Activated CD8-positive, alpha-beta memory T cell treated with anti-CD3 and anti-CD28 coated beads for 36 hours (primary cell): ENCODE data around the gene SERPINF2. TPM values are rescaled to one million over a fixed set of nuclear protein-coding genes. Genes with fewer than 3 reads are reported as not detected.
"Not testable (repeated sequence)": the region's sequence is repeated elsewhere in the genome, so short reads cannot be mapped to it uniquely, and the experiment has no call there.

ENCODE experiments used
- CTCF ChIA-PET: fragments of 350-600 bp; sonication (Branson Sonifier 250); formaldehyde crosslinking; loops from one replicate; lab custom pipeline; 2021; ENCODE audit warnings: antibody characterized with exemption; lab: Charles Lee
- POLR2A ChIA-PET: fragments of 350-600 bp; sonication (Branson Sonifier 250); formaldehyde crosslinking; loops from one replicate; lab custom pipeline; 2021; ENCODE audit warnings: antibody characterized with exemption; lab: Charles Lee
- total RNA-seq, 2 experiments: library from RNA; stranded (reverse); gene quantifications; one replicate each; pipeline ENCODE4 v1.2.3, GENCODE V29; 2021

The SERPINF2 gene
- total RNA-seq, 2 experiments from 2014 or later: 0.19 to 0.21 TPM

- ChIA-PET POLR2A (no interaction called here), CTCF (interaction anchor here (1.8 kb wide), 1 partner anchor 13 kb away, joined by 5 read pairs; no protein-coding TSS in a partner anchor)
Observed at GRCh38 chr17:1752425-1753262, 10.0 kb downstream of the SERPINF2 start.

- ChIA-PET POLR2A (interaction anchor here (0.6 kb wide), 1 partner anchor 115 kb away, joined by 3 read pairs; no protein-coding TSS in a partner anchor), CTCF (interaction anchor here (1.8 kb wide), 1 partner anchor 12 kb away, joined by 5 read pairs; no protein-coding TSS in a partner anchor)
Observed at GRCh38 chr17:1753767-1754429, 11.2 kb downstream of the SERPINF2 start.

DNA sequence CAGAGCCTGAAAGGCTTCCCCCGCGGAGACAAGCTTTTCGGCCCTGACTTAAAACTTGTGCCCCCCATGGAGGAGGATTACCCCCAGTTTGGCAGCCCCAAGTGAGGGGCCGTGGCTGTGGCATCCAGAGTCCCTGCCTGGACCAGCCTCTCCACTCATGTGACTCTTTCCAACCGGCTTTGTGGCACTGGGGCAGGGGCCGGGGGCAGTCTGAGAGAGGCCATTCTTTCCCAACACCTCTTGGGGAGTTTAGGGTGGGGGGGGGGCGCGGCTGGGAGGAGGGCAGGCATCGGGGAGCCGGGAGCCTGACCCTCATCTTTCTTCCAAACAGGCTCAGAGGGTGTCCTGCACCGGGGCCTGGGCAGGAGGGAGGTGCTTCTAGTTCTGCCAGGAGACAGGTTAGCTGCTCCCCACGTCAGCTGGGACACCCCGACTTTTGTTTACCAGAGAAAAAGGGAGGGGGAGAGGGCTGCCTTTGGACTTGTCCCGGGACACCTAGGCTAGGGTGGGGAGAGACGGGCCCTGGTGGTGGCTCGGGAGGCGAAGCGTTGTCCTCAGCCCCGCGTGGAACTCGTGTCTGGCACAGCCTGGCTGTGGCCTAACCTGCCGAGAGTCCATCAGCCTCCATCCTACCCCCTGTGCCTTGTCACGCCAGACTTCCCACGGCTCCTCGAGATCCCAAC, 11.9 kb downstream of the SERPINF2 start:
- POLR2A ChIA-PET: interaction anchor here (0.6 kb wide), 1 partner anchor 114 kb away, joined by 3 read pairs; no protein-coding TSS in a partner anchor
- CTCF ChIA-PET: no interaction called here

DNA sequence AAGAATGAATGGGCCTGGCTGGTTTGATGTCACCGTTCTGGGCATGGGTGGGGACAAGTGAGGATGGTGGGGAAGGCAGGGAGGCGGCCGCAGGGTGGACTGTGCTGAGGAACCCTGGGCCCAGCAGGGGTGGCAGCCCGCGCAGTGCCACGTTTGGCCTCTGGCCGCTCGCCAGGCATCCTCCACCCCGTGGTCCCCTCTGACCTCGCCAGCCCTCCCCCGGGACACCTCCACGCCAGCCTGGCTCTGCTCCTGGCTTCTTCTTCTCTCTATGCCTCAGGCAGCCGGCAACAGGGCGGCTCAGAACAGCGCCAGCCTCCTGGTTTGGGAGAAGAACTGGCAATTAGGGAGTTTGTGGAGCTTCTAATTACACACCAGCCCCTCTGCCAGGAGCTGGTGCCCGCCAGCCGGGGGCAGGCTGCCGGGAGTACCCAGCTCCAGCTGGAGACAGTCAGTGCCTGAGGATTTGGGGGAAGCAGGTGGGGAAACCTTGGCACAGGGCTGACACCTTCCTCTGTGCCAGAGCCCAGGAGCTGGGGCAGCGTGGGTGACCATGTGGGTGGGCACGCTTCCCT, 12.7 kb downstream of the SERPINF2 start:
- ChIA-PET CTCF (no interaction called here), POLR2A (no interaction called here)

- CTCF ChIA-PET: no interaction called here
Observed at GRCh38 chr17:1755827-1756262, 13.2 kb downstream of the SERPINF2 start.

DNA sequence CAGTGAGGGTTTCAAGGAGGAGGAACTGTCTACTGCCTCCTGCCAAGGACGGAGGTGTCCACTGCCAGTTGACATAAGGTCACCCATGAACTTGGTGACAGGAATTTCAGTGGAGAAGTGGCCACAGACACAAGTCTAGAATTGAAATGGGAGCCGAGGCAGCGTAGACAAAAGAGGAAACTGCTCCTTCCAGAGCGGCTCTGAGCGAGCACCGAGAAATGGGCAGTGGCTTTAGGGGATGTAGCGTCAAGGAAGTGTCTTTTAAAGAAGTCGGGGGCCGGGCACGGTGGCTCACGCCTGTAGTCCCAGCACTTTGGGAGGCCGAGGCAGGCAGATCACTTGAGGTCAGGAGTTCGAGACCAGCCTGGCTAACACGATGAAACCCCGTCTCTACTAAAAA, 16.1 kb downstream of the SERPINF2 start:
- ChIA-PET CTCF (no interaction called here), POLR2A (no interaction called here)

More at GRCh38 chr17:1755827-1756262, 13.2 kb downstream of the SERPINF2 start:
- POLR2A ChIA-PET: no interaction called here

DNA sequence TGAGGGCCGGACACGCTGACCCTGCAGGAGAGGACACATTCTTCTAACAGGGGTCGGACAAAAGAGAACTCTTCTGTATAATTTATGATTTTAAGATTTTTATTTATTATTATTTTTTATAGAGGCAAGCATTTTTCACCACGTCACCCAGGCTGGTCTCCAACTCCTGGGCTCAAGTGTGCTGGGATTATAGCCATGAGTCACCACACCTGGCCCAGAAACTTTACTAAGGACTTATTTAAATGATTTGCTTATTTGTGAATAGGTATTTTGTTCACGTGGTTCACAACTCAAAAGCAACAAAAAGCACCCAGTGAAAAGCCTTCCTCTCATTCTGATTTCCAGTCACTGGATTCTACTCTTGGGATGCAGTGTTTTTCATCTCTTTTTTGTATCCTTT, 16.9 kb downstream of the SERPINF2 start:
- POLR2A ChIA-PET: no interaction called here
- CTCF ChIA-PET: interaction anchor here (1.0 to 1.2 kb wide), 2 partner anchors 10 to 14 kb away, joined by 3 to 4 read pairs; no protein-coding TSS in a partner anchor

DNA sequence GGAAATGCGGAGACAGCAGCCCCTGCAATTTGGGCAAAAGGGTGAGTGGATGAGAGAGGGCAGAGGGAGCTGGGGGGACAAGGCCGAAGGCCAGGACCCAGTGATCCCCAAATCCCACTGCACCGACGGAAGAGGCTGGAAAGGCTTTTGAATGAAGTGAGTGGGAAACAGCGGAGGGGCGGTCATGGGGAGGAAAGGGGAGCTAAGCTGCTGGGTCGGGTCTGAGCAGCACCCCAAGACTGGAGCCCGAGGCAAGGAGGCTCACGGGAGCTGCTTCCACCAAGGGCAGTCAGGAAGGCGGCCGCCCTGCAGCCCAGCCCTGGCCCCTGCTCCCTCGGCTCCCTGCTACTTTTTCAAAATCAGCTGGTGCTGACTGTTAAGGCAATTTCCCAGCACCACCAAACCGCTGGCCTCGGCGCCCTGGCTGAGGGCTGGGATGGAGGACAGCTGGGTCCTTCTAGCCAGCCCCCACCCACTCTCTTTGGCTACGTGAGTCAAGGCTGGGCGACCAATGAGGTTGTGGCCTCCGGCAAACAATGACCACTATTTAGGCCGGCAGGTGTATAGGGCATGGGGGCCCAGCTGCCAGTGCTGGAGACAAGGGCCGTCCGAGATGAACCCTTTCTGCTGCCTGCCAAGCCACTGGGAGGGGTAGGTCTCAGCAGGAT, 19.7 kb downstream of the SERPINF2 start:
- ChIA-PET CTCF (interaction anchor here (1.0 kb wide), 1 partner anchor 40 kb away, joined by 3 read pairs; no protein-coding TSS in a partner anchor), POLR2A (interaction anchor here (0.5 to 0.6 kb wide), 2 partner anchors 8 to 468 kb away, joined by 3 to 6 read pairs; no protein-coding TSS in a partner anchor)

DNA sequence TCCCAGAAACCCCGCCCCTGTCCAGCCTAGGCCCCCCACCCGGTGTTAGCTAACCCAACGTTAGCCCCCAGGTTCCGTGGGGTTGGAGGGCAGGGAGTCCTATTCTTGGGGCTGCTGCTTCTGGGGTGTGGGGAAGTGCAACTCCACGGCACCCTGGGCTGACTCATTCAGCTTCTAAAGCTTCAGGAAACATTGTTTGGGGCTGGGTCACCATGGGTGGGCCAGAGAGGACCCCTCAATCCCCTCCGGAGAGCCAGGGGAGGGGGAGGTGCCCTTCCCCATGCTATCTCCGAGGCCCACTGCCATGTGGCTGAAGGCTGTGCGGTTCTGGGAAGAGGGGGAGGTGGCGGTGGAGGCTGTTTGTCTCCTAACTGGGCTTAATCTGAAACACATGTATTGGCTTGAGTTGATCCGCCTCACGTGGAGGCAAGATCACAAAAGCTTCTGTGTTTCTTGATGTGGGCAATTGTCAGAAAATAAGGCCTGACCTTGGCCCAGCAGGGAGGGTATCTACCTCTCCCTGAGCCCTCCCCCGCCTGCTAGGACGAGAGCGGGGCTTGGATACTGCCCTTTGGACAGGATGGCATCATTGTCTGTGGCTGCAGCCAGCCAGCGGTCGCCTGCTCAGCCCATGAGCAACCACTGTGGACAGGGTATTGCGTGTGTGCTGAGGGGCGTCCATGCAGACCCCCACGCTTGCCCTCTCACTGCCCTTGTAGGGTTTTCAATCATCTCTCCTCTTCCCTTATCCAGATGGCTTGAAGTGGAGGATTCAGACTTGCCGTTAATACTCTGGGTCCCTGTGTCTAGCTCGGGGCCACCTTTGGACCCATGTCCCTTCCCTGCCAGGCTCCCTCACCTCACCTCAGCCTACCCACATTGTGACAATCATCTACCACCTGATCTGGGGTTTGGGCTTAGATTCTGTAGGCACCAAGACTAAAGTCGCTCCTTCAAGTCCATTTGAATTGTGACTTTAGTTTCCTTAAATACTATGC, 20.5 kb downstream of the SERPINF2 start:
- CTCF ChIA-PET: interaction anchor here (1.0 kb wide), 1 partner anchor 41 kb away, joined by 3 read pairs; no protein-coding TSS in a partner anchor
- POLR2A ChIA-PET: interaction anchor here (0.6 kb wide), 1 partner anchor 467 kb away, joined by 6 read pairs; no protein-coding TSS in a partner anchor

DNA sequence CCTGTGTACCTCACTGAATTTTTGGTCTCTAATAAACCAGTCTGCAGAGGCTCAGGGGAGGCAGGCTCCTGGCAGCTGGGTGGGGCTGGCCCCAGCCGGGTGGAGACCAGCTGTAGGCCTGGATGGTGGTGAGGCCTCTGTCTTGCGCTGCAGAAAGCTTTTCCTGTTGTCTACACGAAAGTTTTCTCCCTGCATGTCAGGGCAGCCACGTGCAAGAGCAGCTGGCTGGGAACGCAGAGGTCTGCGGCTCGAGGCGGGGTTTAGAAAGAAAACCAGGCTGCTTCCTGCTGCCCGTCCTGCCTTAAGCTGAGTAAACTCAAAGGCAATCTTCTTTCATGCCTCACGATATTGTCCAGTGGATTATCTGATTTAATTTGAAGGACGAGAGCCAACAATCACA, 21.6 kb downstream of the SERPINF2 start:
- POLR2A ChIA-PET: no interaction called here
- CTCF ChIA-PET: no interaction called here

DNA sequence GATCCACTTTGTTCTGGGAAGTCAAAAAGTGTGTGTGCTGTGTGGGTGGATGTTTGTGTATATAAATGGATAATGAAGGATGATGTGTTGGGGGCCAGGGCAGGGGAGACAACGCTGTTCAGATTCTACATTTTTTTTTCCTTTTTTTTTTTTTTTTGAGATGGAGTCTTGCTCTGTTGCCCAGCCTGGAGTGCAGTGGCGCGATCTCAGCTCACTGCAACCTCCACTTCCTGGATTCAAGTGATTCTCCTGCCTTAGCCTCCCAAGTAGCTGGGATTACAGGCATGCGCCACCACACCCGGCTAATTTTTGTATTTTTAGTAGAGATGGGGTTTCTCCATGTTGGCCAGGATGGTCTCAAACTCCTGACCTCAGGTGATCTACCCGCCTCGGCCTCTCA, 22.0 kb downstream of the SERPINF2 start:
- POLR2A ChIA-PET, CTCF ChIA-PET: not testable (repeated sequence)

DNA sequence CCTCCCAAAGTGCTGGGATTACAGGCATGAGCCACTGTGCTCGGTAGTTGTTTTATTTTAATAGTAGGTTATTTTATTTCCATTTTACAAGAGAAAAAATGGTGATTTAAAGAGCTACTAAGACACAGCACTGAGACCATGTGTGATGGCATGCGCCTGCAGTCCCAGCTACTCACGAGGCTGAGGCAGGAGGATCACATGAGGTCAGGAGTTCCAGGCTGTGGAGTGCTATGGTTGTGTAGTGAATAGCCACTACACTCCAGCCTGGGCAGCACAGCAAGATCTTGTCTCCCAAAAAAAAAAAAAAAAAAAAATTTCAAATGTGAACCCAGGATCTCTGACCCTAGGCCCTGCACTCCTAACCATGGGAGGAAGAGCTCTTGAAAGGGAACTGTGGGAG, 22.9 kb downstream of the SERPINF2 start:
- ChIA-PET POLR2A (interaction anchor here (0.6 to 0.7 kb wide), 2 partner anchors 136 to 158 kb away, joined by 4 to 10 read pairs; no protein-coding TSS in a partner anchor), CTCF (interaction anchor here (1.2 to 2.2 kb wide), 2 partner anchors 12 to 44 kb away, joined by 5 to 7 read pairs; no protein-coding TSS in a partner anchor)

- ChIA-PET CTCF (interaction anchor here (1.2 to 2.2 kb wide), 2 partner anchors 13 to 45 kb away, joined by 5 to 7 read pairs; no protein-coding TSS in a partner anchor), POLR2A (no interaction called here)
Observed at GRCh38 chr17:1766382-1767135, 23.9 kb downstream of the SERPINF2 start.

DNA sequence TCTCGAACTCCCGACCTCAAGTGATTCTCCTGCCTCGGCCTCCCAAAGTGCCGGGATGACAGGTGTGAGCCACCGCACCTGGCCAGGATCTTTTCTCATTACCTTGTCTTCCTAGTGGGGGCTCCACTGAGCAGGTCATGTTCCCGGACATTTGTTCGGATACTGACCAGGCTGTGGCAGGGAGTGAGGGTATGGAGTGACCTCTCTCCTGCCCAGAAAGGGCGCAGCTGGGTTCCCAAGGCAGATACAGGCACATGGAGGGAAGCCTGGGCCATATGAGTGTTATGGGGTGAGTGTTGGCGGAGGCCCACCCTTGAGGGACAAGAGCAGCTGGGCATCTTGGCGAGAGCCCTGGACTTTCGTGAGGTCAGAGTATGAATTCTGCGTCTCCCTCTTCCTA, 24.7 kb downstream of the SERPINF2 start:
- ChIA-PET CTCF (interaction anchor here (0.5 to 2.2 kb wide), 2 partner anchors 46 to 262 kb away, joined by 5 to 7 read pairs; no protein-coding TSS in a partner anchor), POLR2A (no interaction called here)

DNA sequence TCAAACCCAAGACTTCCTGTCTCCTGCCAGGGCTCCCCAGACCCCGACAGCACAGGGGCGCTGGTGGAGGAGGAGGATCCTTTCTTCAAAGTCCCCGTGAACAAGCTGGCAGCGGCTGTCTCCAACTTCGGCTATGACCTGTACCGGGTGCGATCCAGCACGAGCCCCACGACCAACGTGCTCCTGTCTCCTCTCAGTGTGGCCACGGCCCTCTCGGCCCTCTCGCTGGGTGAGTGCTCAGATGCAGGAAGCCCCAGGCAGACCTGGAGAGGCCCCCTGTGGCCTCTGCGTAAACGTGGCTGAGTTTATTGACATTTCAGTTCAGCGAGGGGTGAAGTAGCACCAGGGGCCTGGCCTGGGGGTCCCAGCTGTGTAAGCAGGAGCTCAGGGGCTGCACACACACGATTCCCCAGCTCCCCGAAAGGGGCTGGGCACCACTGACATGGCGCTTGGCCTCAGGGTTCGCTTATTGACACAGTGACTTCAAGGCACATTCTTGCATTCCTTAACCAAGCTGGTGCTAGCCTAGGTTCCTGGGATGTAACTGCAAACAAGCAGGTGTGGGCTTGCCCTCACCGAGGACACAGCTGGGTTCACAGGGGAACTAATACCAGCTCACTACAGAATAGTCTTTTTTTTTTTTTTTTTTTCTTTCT, 27.3 kb downstream of the SERPINF2 start:
- ChIA-PET POLR2A (interaction anchor here (0.6 to 1.1 kb wide), 4 partner anchors 8 to 130 kb away, joined by 3 to 5 read pairs (median 4); no protein-coding TSS in a partner anchor), CTCF (interaction anchor here (0.6 to 1.4 kb wide), 2 partner anchors 10 to 12 kb away, joined by 3 to 4 read pairs; no protein-coding TSS in a partner anchor)
